ENCODE measurements around the gene ABCD2.

GRCh38 chr12:39538679-39539104 is 80.9 kb downstream of the ABCD2 start:
- TF ChIP-seq CTCF (IDR thresholded peaks at IDR 0.05; ENCODE audit: borderline replicate concordance, extremely low read depth, low read length, poor library complexity, severe bottlenecking), result no peak
- TF ChIP-seq EZH2 (IDR thresholded peaks at IDR 0.05; ENCODE audit: borderline replicate concordance, low read depth, low read length, severe bottlenecking), result no peak

Measured in DND-41 (cell line).